ENCODE measurements around the gene TRIP13.
"Not testable (repeated sequence)": the region's sequence is repeated elsewhere in the genome, so short reads cannot be mapped to it uniquely, and the experiment has no call there.

The TRIP13 gene

GRCh38 chr5:871596-872298 is 20.9 kb upstream of the TRIP13 start:
- no peak for DNase-seq (ENCODE audit: extremely low read depth in 1 of 2, low read depth in 1 of 2)

GRCh38 chr5:872301-872700 is 20.4 kb upstream of the TRIP13 start:
- no peak for DNase-seq (ENCODE audit: extremely low read depth in 1 of 2, low read depth in 1 of 2)

GRCh38 chr5:873328-873727 is 19.4 kb upstream of the TRIP13 start:
- no peak for DNase-seq (ENCODE audit: extremely low read depth in 1 of 2, low read depth in 1 of 2)

GRCh38 chr5:875931-876330 is 16.8 kb upstream of the TRIP13 start:
- DNase-seq (ENCODE audit: extremely low read depth in 1 of 2, low read depth in 1 of 2): no peak

- no peak for DNase-seq (ENCODE audit: extremely low read depth in 1 of 2, low read depth in 1 of 2)
These were observed 16.0 kb upstream of the TRIP13 start for GRCh38 chr5:876398-877365.

GRCh38 chr5:878125-878524 is 14.6 kb upstream of the TRIP13 start:
- DNase-seq (ENCODE audit: extremely low read depth in 1 of 2, low read depth in 1 of 2): no peak

GRCh38 chr5:878677-879076 is 14.0 kb upstream of the TRIP13 start:
- DNase-seq (ENCODE audit: extremely low read depth in 1 of 2, low read depth in 1 of 2): not testable (repeated sequence)

GRCh38 chr5:880816-881550 is 11.7 kb upstream of the TRIP13 start:
- no peak for DNase-seq (ENCODE audit: extremely low read depth in 1 of 2, low read depth in 1 of 2)

GRCh38 chr5:881551-881935 is 11.1 kb upstream of the TRIP13 start:
- DNase-seq (ENCODE audit: extremely low read depth in 1 of 2, low read depth in 1 of 2): no peak

- no peak for DNase-seq (ENCODE audit: extremely low read depth in 1 of 2, low read depth in 1 of 2)
These were observed 10.2 kb upstream of the TRIP13 start for GRCh38 chr5:882253-883183.

GRCh38 chr5:883475-884181 is 9.1 kb upstream of the TRIP13 start:
- DNase-seq (ENCODE audit: extremely low read depth in 1 of 2, low read depth in 1 of 2): no peak

- DNase-seq (ENCODE audit: extremely low read depth in 1 of 2, low read depth in 1 of 2): no peak
These were observed 8.1 kb upstream of the TRIP13 start for GRCh38 chr5:884345-885126.

GRCh38 chr5:885127-885442 is 7.6 kb upstream of the TRIP13 start:
- DNase-seq (ENCODE audit: extremely low read depth in 1 of 2, low read depth in 1 of 2): no peak

GRCh38 chr5:885529-885928 is 7.2 kb upstream of the TRIP13 start:
- DNase-seq (ENCODE audit: extremely low read depth in 1 of 2, low read depth in 1 of 2): no peak

- DNase-seq (ENCODE audit: extremely low read depth in 1 of 2, low read depth in 1 of 2): no peak
These were observed 6.6 kb upstream of the TRIP13 start for GRCh38 chr5:886036-886435.

GRCh38 chr5:886716-887325 is 5.9 kb upstream of the TRIP13 start:
- DNase-seq (ENCODE audit: extremely low read depth in 1 of 2, low read depth in 1 of 2): no peak

- DNase-seq (ENCODE audit: extremely low read depth in 1 of 2, low read depth in 1 of 2): no peak
These were observed 4.6 kb upstream of the TRIP13 start for GRCh38 chr5:887947-888637.

GRCh38 chr5:888638-889035 is 4.0 kb upstream of the TRIP13 start:
- DNase-seq (ENCODE audit: extremely low read depth in 1 of 2, low read depth in 1 of 2): no peak
